Breast epithelium (tissue), 4 donors: ENCODE data around the gene CTSG. TPM values are rescaled to one million over a fixed set of nuclear protein-coding genes. Genes with fewer than 3 reads are reported as not detected.
"Not testable (repeated sequence)": the region's sequence is repeated elsewhere in the genome, so short reads cannot be mapped to it uniquely, and the experiment has no call there.

ENCODE experiments used
- DNase-seq, 2 donors: peaks; one replicate each; pipeline ENCODE4 v3.0.0-alpha.2; 2019; ENCODE audit warnings: low spot score in 2 of 2
- H3K27ac ChIP-seq, 2 donors: fragments of 200-600 bp; sonication (generic) in 1 of 2; one replicate each; pipeline ENCODE4 v1.5.1; 2016 to 2019; ENCODE audit warnings: mild to moderate bottlenecking in 1 of 2
- H3K27me3 ChIP-seq, 2 donors: fragments of 200-600 bp; sonication (generic) in 1 of 2; one replicate each; pipeline versions ENCODE4 v1.5.1 to v1.6.0; 2017 to 2019; ENCODE audit warnings: control low read depth in 1 of 2, mild to moderate bottlenecking in 1 of 2
- H3K36me3 ChIP-seq: fragments of 200-600 bp; one replicate; pipeline ENCODE4 v1.5.1; 2019
- H3K4me1 ChIP-seq, 2 donors: fragments of 200-600 bp; sonication (generic); one replicate each; pipeline ENCODE4 v1.5.1; 2016 to 2019; ENCODE audit warnings: control low read depth in 1 of 2
- H3K4me3 ChIP-seq, 3 donors: fragments of 200-600 bp; sonication (generic); 1 replicate in 2 of 3; 2 replicates in 1 of 3; pipeline ENCODE4 v1.5.1; 2016 to 2019; ENCODE audit warnings: mild to moderate bottlenecking in 3 of 3, moderate library complexity in 2 of 3
- H3K9me3 ChIP-seq, 2 donors: fragments of 200-600 bp; sonication (generic) in 1 of 2; one replicate each; pipeline ENCODE4 v1.5.1; 2016 to 2019; ENCODE audit warnings: control low read depth in 1 of 2
- CTCF ChIP-seq, 3 donors: fragments of 450-650 bp; IDR thresholded peaks; one replicate each; pipeline ENCODE4 v1.5.1; 2016 to 2017; ENCODE audit warnings: antibody characterized with exemption in 3 of 3, mild to moderate bottlenecking in 3 of 3, moderate library complexity in 3 of 3
- POLR2A ChIP-seq: fragments of 450-650 bp; IDR thresholded peaks from one replicate; pipeline ENCODE4 v1.6.1; 2016; ENCODE audit warnings: antibody characterized with exemption, mild to moderate bottlenecking, moderate library complexity
- POLR2AphosphoS5 ChIP-seq, 3 donors: sonication (generic); formaldehyde crosslinking; IDR thresholded peaks; one replicate each; pipeline ENCODE4 v1.6.1; 2017; ENCODE audit warnings: antibody characterized with exemption in 3 of 3
- intact Hi-C: fragments of 100-400 bp; cut with DNase I; formaldehyde crosslinking; loops from one replicate; pipeline ENCODE4 v1.15.1; 2023; ENCODE audit warnings: low total_unique reads
- total RNA-seq, 3 donors: library from RNA; depleted of rRNA; stranded (reverse); fragments of >200 nt; gene quantifications; one replicate each; pipeline ENCODE4 v1.1.0, GENCODE V29; 2016

The CTSG gene
- total RNA-seq, 3 donors from 2014 or later: 0.59 to 25.3 (median 0.98) TPM

GRCh38 chr14:24595073-24595808, 19.2 kb upstream of the CTSG start:
- H3K9me3 ChIP-seq: peaks cover 19 to 49% of the 10 kb centered on the region in 2 donors

GRCh38 chr14:24591004-24591403, 15.0 kb upstream of the CTSG start:
- H3K27ac ChIP-seq, DNase-seq, intact Hi-C loops, H3K4me1 ChIP-seq, H3K4me3 ChIP-seq, H3K36me3 ChIP-seq, H3K27me3 ChIP-seq: not testable (repeated sequence)
- peaks cover 18 to 43% of the 10 kb centered on the region in 2 donors for H3K9me3 ChIP-seq

More at GRCh38 chr14:24595073-24595808, 19.2 kb upstream of the CTSG start:
- intact Hi-C loops: no loop called here
- H3K4me1 ChIP-seq: no peaks in the 10 kb centered on the region
- DNase-seq: no peak
- no peak for TF ChIP-seq POLR2A
- TF ChIP-seq POLR2AphosphoS5 (IDR thresholded peaks at IDR 0.05): no peak
- TF ChIP-seq CTCF (IDR thresholded peaks at IDR 0.05): no peak
- H3K4me3 ChIP-seq: no peak overlapping the region
- H3K27ac ChIP-seq: no peak overlapping the region
- no peaks in the 10 kb centered on the region for H3K27me3 ChIP-seq
- H3K36me3 ChIP-seq: no peaks in the 10 kb centered on the region

GRCh38 chr14:24584402-24584801, 8.4 kb upstream of the CTSG start:
- DNase-seq, H3K4me3 ChIP-seq, intact Hi-C loops, H3K27me3 ChIP-seq, H3K27ac ChIP-seq, H3K36me3 ChIP-seq, H3K4me1 ChIP-seq: not testable (repeated sequence)
- peaks cover 6 to 16% of the 10 kb centered on the region in 2 donors for H3K9me3 ChIP-seq

- intact Hi-C loops: no loop called here
- H3K4me3 ChIP-seq: no peak overlapping the region
- H3K36me3 ChIP-seq: no peaks in the 10 kb centered on the region
- TF ChIP-seq POLR2AphosphoS5 (IDR thresholded peaks at IDR 0.05) (no peak), POLR2A (no peak), CTCF (IDR thresholded peaks at IDR 0.05) (no peak)
- peaks cover 0 to 4% of the 10 kb centered on the region in 2 donors for H3K27me3 ChIP-seq
- H3K4me1 ChIP-seq: no peaks in the 10 kb centered on the region
- no peak for DNase-seq
- no peaks in the 10 kb centered on the region for H3K9me3 ChIP-seq
- H3K27ac ChIP-seq: no peak overlapping the region
Observed at GRCh38 chr14:24578558-24578957, 2.5 kb upstream of the CTSG start.

GRCh38 chr14:24576771-24577170, 721 bp upstream of the CTSG start:
- Histone ChIP-seq H3K27me3 (peaks cover 0 to 4% of the 10 kb centered on the region in 2 donors), H3K27ac (no peak overlapping the region), H3K4me1 (no peaks in the 10 kb centered on the region), H3K4me3 (no peak overlapping the region), H3K36me3 (no peaks in the 10 kb centered on the region), H3K9me3 (no peaks in the 10 kb centered on the region)
- DNase-seq: no peak
- intact Hi-C loops: no loop called here
- TF ChIP-seq CTCF (IDR thresholded peaks at IDR 0.05) (no peak), POLR2AphosphoS5 (IDR thresholded peaks at IDR 0.05) (no peak), POLR2A (no peak)

GRCh38 chr14:24574206-24574774, 1.8 kb downstream of the CTSG start:
- DNase-seq: no peak
- H3K9me3 ChIP-seq: no peaks in the 10 kb centered on the region
- no peaks in the 10 kb centered on the region for H3K36me3 ChIP-seq
- no peak overlapping the region for H3K27ac ChIP-seq
- intact Hi-C loops: no loop called here
- no peak for TF ChIP-seq CTCF (IDR thresholded peaks at IDR 0.05)
- TF ChIP-seq POLR2AphosphoS5 (IDR thresholded peaks at IDR 0.05): no peak
- no peak for TF ChIP-seq POLR2A
- no peaks in the 10 kb centered on the region for H3K4me1 ChIP-seq
- H3K27me3 ChIP-seq: peaks cover 0 to 4% of the 10 kb centered on the region in 2 donors
- no peak overlapping the region for H3K4me3 ChIP-seq
